ENCODE measurements around the gene OR52L1. TPM values are rescaled to one million over a fixed set of nuclear protein-coding genes. Genes with fewer than 3 reads are reported as not detected.
"Not testable (repeated sequence)": the region's sequence is repeated elsewhere in the genome, so short reads cannot be mapped to it uniquely, and the experiment has no call there.

Gene OR52L1
- polyA plus RNA-seq, 1 experiment = not detected

DNA sequence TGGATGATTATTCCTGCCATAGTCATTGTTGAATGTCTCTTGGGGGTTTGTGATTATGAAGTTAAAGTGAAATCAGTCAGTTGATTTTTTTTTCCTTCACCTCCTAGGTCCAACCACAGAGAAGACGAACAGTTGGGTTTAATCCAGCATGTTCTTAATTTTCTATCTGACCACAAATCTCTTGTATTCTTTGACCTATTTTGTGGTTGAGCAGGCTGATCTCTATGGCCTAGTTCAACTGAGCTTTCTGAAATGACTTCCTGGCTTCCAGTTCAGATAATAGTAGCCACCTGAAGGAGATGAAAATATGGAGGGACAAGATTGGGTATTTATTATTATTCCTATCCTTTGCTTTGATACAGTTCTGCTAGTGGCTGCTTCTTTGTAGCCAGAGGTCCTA lies 13.3 kb downstream of the OR52L1 start:
- TF ChIP-seq CTCF (IDR thresholded peaks at IDR 0.05; ENCODE audit: low read depth, low read length) = no peak
- POLR2A ChIA-PET = interaction anchor here (0.7 kb wide), 1 partner anchor 526 kb away, joined by 3 read pairs; no protein-coding TSS in a partner anchor
- no peaks in the 10 kb centered on the region for H3K27me3 ChIP-seq (ENCODE audit: control insufficient read depth, insufficient read depth, low read length)
- no peaks in the 10 kb centered on the region for H3K9me3 ChIP-seq (ENCODE audit: control insufficient read depth, insufficient read depth, low read length)
- H3K4me3 ChIP-seq (ENCODE audit: low read depth, low read length) = no peak overlapping the region
- no peak for DNase-seq (ENCODE audit: low read depth, low spot score)
- H3K27ac ChIP-seq (ENCODE audit: low read depth, low read length) = no peak overlapping the region
- CTCF ChIA-PET = no interaction called here

DNA sequence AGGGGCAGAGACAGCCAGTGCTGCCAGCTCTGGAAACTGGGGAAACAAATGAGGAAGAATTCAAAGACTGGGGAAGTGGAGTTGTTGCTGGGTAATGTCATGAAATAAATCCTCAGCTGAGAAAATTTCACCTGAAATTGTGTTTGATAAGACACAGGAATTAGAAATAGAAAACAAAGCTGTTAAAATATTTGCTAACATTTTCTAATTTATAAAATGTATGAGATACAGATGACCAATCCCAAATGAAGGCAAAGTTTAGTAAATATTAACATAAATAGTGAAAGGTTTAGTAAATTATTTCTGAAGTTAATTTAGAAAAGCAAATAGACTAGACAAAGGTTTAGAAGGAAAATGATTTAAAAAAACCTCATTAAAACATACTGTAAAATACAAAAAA lies 18.4 kb downstream of the OR52L1 start, which contains the start of gene OR56A5:
TSS of gene OR56A5 (minus strand) at position 101 of the 400 bp plus-strand sequence. CDS start at position 101, 0 bp downstream.
- no peak within 1 kb of the TSS for H3K27ac ChIP-seq (ENCODE audit: low read depth, low read length)
- no peak for DNase-seq (ENCODE audit: low read depth, low spot score)
- peaks cover 8% of the 10 kb centered on the region; the same call in 1 of the 2 replicates for H3K9me3 ChIP-seq (ENCODE audit: control insufficient read depth, insufficient read depth, low read length)
- TF ChIP-seq CTCF (IDR thresholded peaks at IDR 0.05; ENCODE audit: low read depth, low read length) = no peak
- ChIA-PET POLR2A (no interaction called here), CTCF (no interaction called here)
- H3K27me3 ChIP-seq (ENCODE audit: control insufficient read depth, insufficient read depth, low read length) = no peaks in the 10 kb centered on the region
- H3K4me3 ChIP-seq (ENCODE audit: low read depth, low read length) = no peak within 1 kb of the TSS

DNA sequence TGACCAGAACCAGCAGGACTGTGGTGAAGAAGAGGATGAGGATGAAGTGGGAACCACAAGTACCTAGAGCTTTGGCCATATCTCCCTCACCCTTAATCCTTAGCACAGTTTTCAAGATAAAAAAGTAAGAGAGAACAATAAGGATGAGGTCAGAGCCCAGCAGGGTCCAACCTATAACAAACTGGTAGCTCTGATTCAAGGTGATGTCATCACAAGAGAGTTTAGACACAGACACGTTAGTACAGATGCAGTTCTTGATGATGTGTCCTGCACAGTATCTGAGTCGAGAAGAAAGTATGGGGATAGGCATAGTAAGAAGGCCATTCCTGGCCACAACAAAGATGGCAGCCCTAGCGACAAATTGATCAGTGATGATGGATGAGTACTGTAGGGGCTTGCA lies 19.1 kb downstream of the OR52L1 start:
- no peaks in the 10 kb centered on the region for H3K27me3 ChIP-seq (ENCODE audit: control insufficient read depth, insufficient read depth, low read length)
- no peak for DNase-seq (ENCODE audit: low read depth, low spot score)
- no peak overlapping the region for H3K4me3 ChIP-seq (ENCODE audit: low read depth, low read length)
- no peak overlapping the region for H3K27ac ChIP-seq (ENCODE audit: low read depth, low read length)
- no peak for TF ChIP-seq CTCF (IDR thresholded peaks at IDR 0.05; ENCODE audit: low read depth, low read length)
- H3K9me3 ChIP-seq (ENCODE audit: control insufficient read depth, insufficient read depth, low read length) = peaks cover 8% of the 10 kb centered on the region; the same call in 1 of the 2 replicates
- ChIA-PET CTCF (no interaction called here), POLR2A (no interaction called here)

- Histone ChIP-seq H3K4me3 (ENCODE audit: low read depth, low read length) (no peak overlapping the region), H3K9me3 (ENCODE audit: control insufficient read depth, insufficient read depth, low read length) (peaks cover 8% of the 10 kb centered on the region; the same call in 1 of the 2 replicates), H3K27ac (ENCODE audit: low read depth, low read length) (no peak overlapping the region), H3K27me3 (ENCODE audit: control insufficient read depth, insufficient read depth, low read length) (no peaks in the 10 kb centered on the region)
- CTCF ChIA-PET = no interaction called here
- no peak for DNase-seq (ENCODE audit: low read depth, low spot score)
- POLR2A ChIA-PET = no interaction called here
- no peak for TF ChIP-seq CTCF (IDR thresholded peaks at IDR 0.05; ENCODE audit: low read depth, low read length)
Measured at GRCh38 chr11:5966958-5967357, 19.8 kb downstream of the OR52L1 start.

DNA sequence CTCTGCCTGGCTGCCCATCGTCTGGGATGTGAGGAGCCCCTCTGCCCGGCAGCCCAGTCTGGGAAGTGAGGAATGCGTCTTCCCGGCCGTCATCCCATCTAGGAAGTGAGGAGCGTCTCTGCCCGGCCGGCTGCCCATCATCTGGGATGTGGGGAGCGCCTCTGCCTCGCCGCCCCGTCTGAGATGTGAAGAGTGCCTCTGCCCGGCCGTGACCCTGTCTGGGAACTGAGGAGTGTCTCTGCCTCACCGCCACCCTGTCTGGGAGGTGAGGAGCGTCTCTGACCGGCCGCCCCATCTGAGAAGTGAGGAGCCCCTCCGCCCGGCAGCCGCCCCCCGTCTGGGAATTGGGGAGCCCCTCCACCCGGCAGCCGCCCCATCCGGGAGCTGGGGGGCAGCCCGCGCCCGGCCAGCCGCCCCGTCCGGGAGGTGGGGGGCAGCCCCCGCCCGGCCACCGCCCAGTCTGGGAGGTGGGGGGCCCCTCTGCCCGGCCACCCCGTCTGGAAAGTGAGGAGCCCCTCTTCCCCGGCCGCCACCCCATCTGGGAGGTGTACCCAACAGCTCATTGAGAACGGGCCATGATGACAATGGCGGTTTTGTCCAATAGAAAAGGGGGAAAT lies 26.0 kb downstream of the OR52L1 start:
- H3K27ac ChIP-seq (ENCODE audit: low read depth, low read length) = not testable (repeated sequence)

More for the DNA sequence above, 26.0 kb downstream of the OR52L1 start:
- POLR2A ChIA-PET; H3K27me3 ChIP-seq (ENCODE audit: control insufficient read depth, insufficient read depth, low read length); DNase-seq (ENCODE audit: low read depth, low spot score); H3K4me3 ChIP-seq (ENCODE audit: low read depth, low read length); CTCF ChIA-PET: not testable (repeated sequence)
- peaks cover 17% of the 10 kb centered on the region for H3K9me3 ChIP-seq (ENCODE audit: control insufficient read depth, insufficient read depth, low read length)

Measured in AG04450 (cell line).